GM12874 (cell line): ENCODE measurements around the gene GALNT18.

Experiments
- TF ChIP-seq, protein P1 (sequence below): IDR thresholded peaks from 2 replicates; pipeline ENCODE4 v1.5.1; 2011; ENCODE audit warnings: low read depth, mild to moderate bottlenecking, control low read depth, low read length, moderate library complexity; ENCODE audit not compliant: insufficient read depth

Gene GALNT18

DNA sequence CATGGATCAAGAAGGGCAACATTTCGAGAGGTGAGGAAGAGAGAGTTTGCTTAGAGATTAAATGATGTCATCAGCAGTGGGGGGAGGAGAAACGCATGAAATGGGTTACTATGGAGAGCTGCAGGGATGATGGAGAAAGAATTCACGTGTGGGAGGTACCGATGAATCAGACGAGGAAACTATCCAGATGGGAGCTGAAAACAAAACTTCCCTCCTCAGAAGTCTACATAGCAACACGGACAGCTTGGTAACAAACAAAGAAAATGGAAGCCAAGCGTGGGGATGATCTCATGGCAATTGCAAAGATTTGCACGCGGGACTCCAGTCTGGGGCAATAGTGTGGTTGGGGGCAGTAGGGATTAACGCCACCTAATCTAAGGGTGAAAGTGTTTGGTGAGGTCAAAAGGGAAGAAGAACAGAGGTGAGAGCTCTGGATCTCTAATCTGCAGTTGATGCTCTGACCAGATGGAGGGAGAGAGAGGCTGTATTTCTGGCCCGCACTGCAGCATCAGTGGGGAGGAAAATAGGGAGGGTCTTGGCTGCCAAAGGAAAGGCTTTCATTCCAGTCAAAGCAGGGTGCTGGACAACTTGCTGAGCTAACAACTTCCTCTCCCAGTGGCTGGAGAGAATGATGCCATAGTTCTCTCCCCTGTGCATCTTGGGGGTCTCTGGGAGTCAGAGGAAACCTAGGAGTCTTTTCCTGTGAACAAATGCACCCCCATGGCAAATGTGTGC, 225.3 kb downstream of the GALNT18 start:
- TF ChIP-seq, protein P1, sequence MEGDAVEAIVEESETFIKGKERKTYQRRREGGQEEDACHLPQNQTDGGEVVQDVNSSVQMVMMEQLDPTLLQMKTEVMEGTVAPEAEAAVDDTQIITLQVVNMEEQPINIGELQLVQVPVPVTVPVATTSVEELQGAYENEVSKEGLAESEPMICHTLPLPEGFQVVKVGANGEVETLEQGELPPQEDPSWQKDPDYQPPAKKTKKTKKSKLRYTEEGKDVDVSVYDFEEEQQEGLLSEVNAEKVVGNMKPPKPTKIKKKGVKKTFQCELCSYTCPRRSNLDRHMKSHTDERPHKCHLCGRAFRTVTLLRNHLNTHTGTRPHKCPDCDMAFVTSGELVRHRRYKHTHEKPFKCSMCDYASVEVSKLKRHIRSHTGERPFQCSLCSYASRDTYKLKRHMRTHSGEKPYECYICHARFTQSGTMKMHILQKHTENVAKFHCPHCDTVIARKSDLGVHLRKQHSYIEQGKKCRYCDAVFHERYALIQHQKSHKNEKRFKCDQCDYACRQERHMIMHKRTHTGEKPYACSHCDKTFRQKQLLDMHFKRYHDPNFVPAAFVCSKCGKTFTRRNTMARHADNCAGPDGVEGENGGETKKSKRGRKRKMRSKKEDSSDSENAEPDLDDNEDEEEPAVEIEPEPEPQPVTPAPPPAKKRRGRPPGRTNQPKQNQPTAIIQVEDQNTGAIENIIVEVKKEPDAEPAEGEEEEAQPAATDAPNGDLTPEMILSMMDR = no peak

- TF ChIP-seq, protein P1 = no peak
Observed at GRCh38 chr11:11395126-11395525, 226.7 kb downstream of the GALNT18 start.

- TF ChIP-seq, protein P1 = no peak
Observed at GRCh38 chr11:11394241-11394640, 227.6 kb downstream of the GALNT18 start.

DNA sequence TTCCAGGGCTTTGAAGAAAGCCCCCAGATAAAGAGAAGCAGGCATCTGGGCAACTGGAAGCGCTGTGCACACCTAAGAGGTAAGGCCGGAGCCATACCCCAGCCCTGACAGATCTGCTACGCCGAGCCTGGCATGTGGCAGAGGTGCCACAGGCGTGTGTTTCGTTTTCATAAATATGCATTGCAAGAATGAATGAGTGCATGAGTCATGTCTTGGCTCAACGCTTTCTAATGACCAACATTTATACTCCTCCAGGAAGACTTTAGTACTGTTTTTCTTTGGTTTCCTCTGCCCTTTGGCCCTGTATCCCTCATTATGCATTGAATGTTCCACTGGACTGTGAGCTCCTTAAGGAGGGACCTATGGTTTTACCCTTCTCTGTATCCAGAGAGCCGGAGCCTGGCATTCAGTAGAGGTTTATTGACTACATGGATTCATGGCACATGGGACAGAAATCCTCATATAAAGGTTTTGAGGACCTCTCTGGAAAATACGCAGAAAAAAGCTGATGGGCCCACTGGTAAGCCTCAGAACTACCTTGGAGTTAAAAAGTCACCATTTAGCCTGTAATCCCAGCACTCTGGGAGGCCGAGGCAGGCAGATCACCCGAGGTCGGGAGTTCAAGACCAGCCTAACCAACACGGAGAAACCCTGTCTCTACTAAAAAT, 229.9 kb downstream of the GALNT18 start:
- TF ChIP-seq, protein P1 = no peak

DNA sequence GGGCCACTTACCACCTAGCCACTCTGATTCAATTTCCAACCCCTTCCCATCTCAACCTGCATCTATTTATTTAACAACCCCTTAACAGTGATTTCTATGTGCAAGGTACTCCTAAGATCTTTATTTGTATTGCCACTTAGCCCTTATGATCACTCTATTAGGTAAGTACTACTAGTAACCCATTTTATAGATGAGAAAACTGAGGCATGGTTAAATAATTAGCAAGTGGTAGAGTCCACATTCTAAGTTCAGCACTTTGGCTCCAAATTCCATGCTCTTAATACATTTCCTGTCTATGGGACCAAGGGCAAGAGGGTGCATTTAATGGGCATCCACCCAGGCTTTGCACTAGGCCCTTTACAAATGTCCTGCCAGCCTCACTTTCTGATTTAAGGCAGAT, 230.6 kb downstream of the GALNT18 start:
- TF ChIP-seq, protein P1 = no peak

DNA sequence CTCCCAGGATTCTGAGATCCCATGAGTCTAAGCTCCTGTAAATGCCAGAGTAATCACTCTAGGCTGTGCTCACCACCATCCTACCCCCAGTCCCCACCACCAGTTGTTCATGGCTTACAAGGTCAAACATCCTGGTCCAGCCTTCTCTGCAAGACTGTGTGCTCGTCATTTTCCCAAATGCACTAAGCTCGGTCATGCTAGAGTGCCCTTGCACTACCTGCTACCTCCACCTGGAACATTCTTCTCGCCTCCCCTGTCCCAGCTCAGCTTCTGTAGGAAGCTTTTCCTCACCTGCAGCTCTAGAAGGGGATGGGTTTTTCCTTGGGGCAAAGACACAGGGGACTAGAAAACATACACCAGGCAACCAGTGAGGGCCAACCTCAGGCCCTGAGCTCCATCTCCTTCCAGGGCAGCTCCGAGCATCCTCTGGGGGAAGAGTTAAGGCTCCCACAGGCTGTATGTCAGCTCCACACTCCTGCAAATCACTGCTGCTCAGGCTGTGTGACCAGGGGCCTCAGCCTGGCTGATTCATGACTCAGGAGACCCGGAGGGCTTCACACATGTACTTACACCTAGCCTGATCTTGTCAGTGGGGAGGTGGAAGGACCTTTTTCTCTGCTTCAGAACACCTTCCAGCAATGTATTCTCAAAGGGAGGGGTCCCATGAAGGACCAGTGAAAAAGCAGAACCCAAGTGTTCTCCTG, 231.6 kb downstream of the GALNT18 start:
- TF ChIP-seq, protein P1 = no peak

- TF ChIP-seq, protein P1 = no peak
Observed at GRCh38 chr11:11389238-11389637, 232.6 kb downstream of the GALNT18 start.
